Skeletal muscle tissue (tissue), 4 donors: ENCODE measurements around the gene SIGLEC10. TPM values are rescaled to one million over a fixed set of nuclear protein-coding genes. Genes with fewer than 3 reads are reported as not detected.
A peak's percentile ranks its signal among the peaks of the same experiment; 100 is the strongest.
"Not testable (repeated sequence)": the region's sequence is repeated elsewhere in the genome, so short reads cannot be mapped to it uniquely, and the experiment has no call there.

Experiments used
- H3K27ac ChIP-seq: one replicate; pipeline ENCODE4 v1.7.0; 2013; ENCODE audit warnings: mild to moderate bottlenecking, low read depth, low read length, inconsistent platforms
- H3K27me3 ChIP-seq, 3 donors: one replicate each; pipeline ENCODE4 v1.7.0; 2013; ENCODE audit warnings: low read length in 3 of 3; ENCODE audit not compliant: control insufficient read depth in 3 of 3, insufficient read depth in 3 of 3
- H3K36me3 ChIP-seq, 3 donors: one replicate each; pipeline ENCODE4 v1.7.0; 2013; ENCODE audit warnings: low read length in 3 of 3; ENCODE audit not compliant: control insufficient read depth in 3 of 3, insufficient read depth in 3 of 3
- H3K4me1 ChIP-seq, 3 donors: one replicate each; pipeline ENCODE4 v1.7.0; 2013; ENCODE audit warnings: low read length in 3 of 3, mild to moderate bottlenecking in 3 of 3; ENCODE audit not compliant: control insufficient read depth in 3 of 3, insufficient read depth in 3 of 3
- H3K4me3 ChIP-seq, 3 donors: one replicate each; pipeline ENCODE4 v1.7.0; 2013; ENCODE audit warnings: low read length in 3 of 3
- H3K9ac ChIP-seq, 3 donors: one replicate each; pipeline ENCODE4 v1.7.0; 2013; ENCODE audit warnings: low read length in 3 of 3, mild to moderate bottlenecking in 3 of 3, moderate library complexity in 2 of 3, low read depth in 1 of 3
- H3K9me3 ChIP-seq, 3 donors: one replicate each; pipeline ENCODE4 v1.7.0; 2013; ENCODE audit warnings: low read length in 3 of 3; ENCODE audit not compliant: control insufficient read depth in 3 of 3
- total RNA-seq: library from RNA; depleted of rRNA; stranded (reverse); fragments of >200 nt; gene quantifications from one replicate; pipeline ENCODE4 v1.2.3, GENCODE V29; 2014
- donor health status: Osteomylitis.

Gene SIGLEC10
- total RNA-seq: 1.6 TPM

GRCh38 chr19:51417107-51417809 lies at the start of gene SIGLEC10:
TSS of gene SIGLEC10 (minus strand) at chr19:51417642. CDS start at chr19:51417581, 61 bp downstream.
- Histone ChIP-seq H3K9ac (no peak within 1 kb of the TSS), H3K27me3 (peaks cover 0 to 11% (median 4%) of the 10 kb centered on the region in 3 donors), H3K9me3 (no peaks in the 10 kb centered on the region), H3K4me3 (no peak within 1 kb of the TSS), H3K4me1 (no peaks in the 10 kb centered on the region), H3K36me3 (no peaks in the 10 kb centered on the region), H3K27ac (no peak within 1 kb of the TSS)

GRCh38 chr19:51466723-51467122 lies 49.3 kb upstream of the SIGLEC10 start:
- Histone ChIP-seq H3K4me1 (peaks cover 0 to 4% (median 0%) of the 10 kb centered on the region in 3 donors), H3K9me3 (no peaks in the 10 kb centered on the region), H3K4me3 (no peak overlapping the region), H3K9ac (no peak overlapping the region), H3K27ac (no peak overlapping the region), H3K27me3 (peaks cover 11 to 19% (median 12%) of the 10 kb centered on the region in 3 donors), H3K36me3 (no peaks in the 10 kb centered on the region)

- H3K4me3 ChIP-seq, H3K4me1 ChIP-seq, H3K27ac ChIP-seq, H3K9me3 ChIP-seq, H3K36me3 ChIP-seq, H3K9ac ChIP-seq: not testable (repeated sequence)
- peaks cover 14 to 23% (median 16%) of the 10 kb centered on the region in 3 donors for H3K27me3 ChIP-seq
Measured at GRCh38 chr19:51463976-51464581, 46.6 kb upstream of the SIGLEC10 start.

GRCh38 chr19:51462681-51463080 lies 45.2 kb upstream of the SIGLEC10 start:
- Histone ChIP-seq H3K27ac (no peak overlapping the region), H3K4me3 (no peak overlapping the region), H3K9ac (no peak overlapping the region), H3K9me3 (peaks cover 0 to 3% (median 0%) of the 10 kb centered on the region in 3 donors), H3K4me1 (peaks cover 0 to 4% (median 0%) of the 10 kb centered on the region in 3 donors), H3K27me3 (peaks cover 14 to 24% (median 18%) of the 10 kb centered on the region in 3 donors), H3K36me3 (no peaks in the 10 kb centered on the region)

- Histone ChIP-seq H3K4me3 (no peak overlapping the region), H3K9me3 (peaks cover 0 to 3% (median 0%) of the 10 kb centered on the region in 3 donors), H3K27me3 (peaks cover 14 to 26% (median 18%) of the 10 kb centered on the region in 3 donors), H3K36me3 (no peaks in the 10 kb centered on the region), H3K9ac (no peak overlapping the region), H3K4me1 (peaks cover 0 to 4% (median 0%) of the 10 kb centered on the region in 3 donors), H3K27ac (no peak overlapping the region)
Measured at GRCh38 chr19:51462276-51462675, 44.8 kb upstream of the SIGLEC10 start.

GRCh38 chr19:51461723-51462161 lies 44.3 kb upstream of the SIGLEC10 start:
- peaks cover 0 to 4% (median 0%) of the 10 kb centered on the region in 3 donors for H3K4me1 ChIP-seq
- no peak overlapping the region for H3K27ac ChIP-seq
- H3K27me3 ChIP-seq: peaks cover 14 to 30% (median 18%) of the 10 kb centered on the region in 3 donors
- peaks cover 0 to 3% (median 0%) of the 10 kb centered on the region in 3 donors for H3K9me3 ChIP-seq
- no peak overlapping the region for H3K9ac ChIP-seq
- H3K4me3 ChIP-seq: no peak overlapping the region
- H3K36me3 ChIP-seq: no peaks in the 10 kb centered on the region

DNA sequence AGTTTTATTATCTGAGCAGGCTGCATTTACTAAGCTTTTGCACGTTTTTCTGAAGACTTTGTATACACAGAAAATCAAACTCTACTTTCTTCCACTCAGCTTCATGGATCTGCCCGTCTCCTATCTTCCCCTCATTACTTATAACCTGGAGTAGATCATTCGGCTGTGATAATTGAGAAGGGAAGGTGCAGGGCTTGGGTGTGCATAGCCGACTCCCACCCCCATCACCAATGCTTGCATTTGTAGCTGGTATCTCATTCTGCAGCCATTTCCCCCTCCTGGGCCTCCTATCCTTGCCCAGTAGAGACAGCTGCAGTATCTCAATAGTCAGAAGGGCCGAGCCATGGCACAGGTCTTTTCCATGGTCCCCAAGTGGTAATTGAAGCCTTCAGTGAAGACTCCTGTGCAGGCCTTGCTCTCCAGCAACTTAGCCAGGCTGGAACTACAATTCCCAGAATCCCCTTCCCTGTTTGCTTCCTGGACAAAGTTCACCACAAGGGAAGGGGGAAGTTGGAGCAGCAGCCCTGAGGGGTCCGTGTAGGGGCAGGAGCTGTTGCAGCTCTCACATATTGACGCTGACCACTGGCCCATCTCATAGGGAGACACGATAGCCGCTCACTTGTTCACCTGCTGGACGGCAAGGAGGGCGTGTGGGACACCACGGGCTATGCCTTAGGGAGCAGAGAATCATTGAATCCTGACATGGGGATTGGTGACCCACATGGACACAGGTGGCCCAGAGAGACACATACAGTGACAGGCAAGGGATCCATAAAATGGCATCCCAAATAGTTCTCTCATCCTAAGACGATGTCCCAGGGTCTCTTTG lies 42.9 kb upstream of the SIGLEC10 start:
- Histone ChIP-seq H3K9ac (no peak overlapping the region), H3K4me3 (peak overlapping the region; percentile 49 to 52 (median 51)), H3K4me1 (peaks cover 0 to 4% (median 0%) of the 10 kb centered on the region in 3 donors), H3K9me3 (peaks cover 0 to 3% (median 1%) of the 10 kb centered on the region in 3 donors), H3K27me3 (peaks cover 14 to 30% (median 18%) of the 10 kb centered on the region in 3 donors), H3K36me3 (no peaks in the 10 kb centered on the region), H3K27ac (no peak overlapping the region)

- Histone ChIP-seq H3K27ac (no peak overlapping the region), H3K36me3 (no peaks in the 10 kb centered on the region), H3K27me3 (peaks cover 14 to 30% (median 18%) of the 10 kb centered on the region in 3 donors), H3K9ac (no peak overlapping the region), H3K9me3 (peaks cover 0 to 3% (median 2%) of the 10 kb centered on the region in 3 donors), H3K4me1 (peaks cover 0 to 4% (median 0%) of the 10 kb centered on the region in 3 donors), H3K4me3 (no peak overlapping the region)
Measured at GRCh38 chr19:51458899-51459505, 41.6 kb upstream of the SIGLEC10 start.

GRCh38 chr19:51458051-51458645 lies 40.7 kb upstream of the SIGLEC10 start, which contains the start of gene SIGLEC8:
TSS of gene SIGLEC8 (minus strand) at chr19:51458454. CDS start at chr19:51458387, 67 bp downstream.
- Histone ChIP-seq H3K36me3 (no peaks in the 10 kb centered on the region), H3K9ac (no peak within 1 kb of the TSS), H3K27me3 (peaks cover 14 to 29% (median 18%) of the 10 kb centered on the region in 3 donors), H3K27ac (no peak within 1 kb of the TSS), H3K4me3 (no peak within 1 kb of the TSS), H3K4me1 (peaks cover 0 to 4% (median 0%) of the 10 kb centered on the region in 3 donors), H3K9me3 (peaks cover 0 to 3% (median 2%) of the 10 kb centered on the region in 3 donors)
